Forelimb muscle (tissue), 1 donor: Measurements from ENCODE around the gene CCL17. TPM values are rescaled to one million over a fixed set of nuclear protein-coding genes. Genes with fewer than 3 reads are reported as not detected.

Experiments used
- DNase-seq: peaks from one replicate; pipeline ENCODE4 v3.0.0-alpha.2; 2013; ENCODE audit warnings: low read depth
- polyA plus RNA-seq: library from polyadenylated mRNA; unstranded; fragments of 120-200 nt; gene quantifications from one replicate; pipeline ENCODE4 v1.2.1, GENCODE V29; 2013; ENCODE audit not compliant: insufficient read length

The CCL17 gene
- polyA plus RNA-seq, 1 donor = not detected

GRCh38 chr16:57377080-57377841, 27.3 kb upstream of the CCL17 start:
- DNase-seq = no peak

GRCh38 chr16:57379579-57379978, 25.0 kb upstream of the CCL17 start:
- DNase-seq = no peak

GRCh38 chr16:57380671-57381462, 23.7 kb upstream of the CCL17 start:
- no peak for DNase-seq

GRCh38 chr16:57381791-57382534, 22.6 kb upstream of the CCL17 start:
- DNase-seq = no peak

- DNase-seq = no peak
Observed at GRCh38 chr16:57382535-57383275, 21.9 kb upstream of the CCL17 start.

- DNase-seq = no peak
Observed at GRCh38 chr16:57383276-57384247, 21.0 kb upstream of the CCL17 start.

GRCh38 chr16:57384248-57385070, 20.1 kb upstream of the CCL17 start:
- no peak for DNase-seq

- no peak for DNase-seq
Observed at GRCh38 chr16:57385083-57385482, 19.5 kb upstream of the CCL17 start.

- DNase-seq = peak; percentile 51
Observed at GRCh38 chr16:57386381-57386951, 18.1 kb upstream of the CCL17 start.

GRCh38 chr16:57387598-57388354, 16.8 kb upstream of the CCL17 start:
- no peak for DNase-seq

- no peak for DNase-seq
Observed at GRCh38 chr16:57388359-57389086, 16.0 kb upstream of the CCL17 start.

- DNase-seq = no peak
Observed at GRCh38 chr16:57389087-57389468, 15.5 kb upstream of the CCL17 start.

- no peak for DNase-seq
Observed at GRCh38 chr16:57390636-57391295, 13.8 kb upstream of the CCL17 start.

GRCh38 chr16:57391300-57391699, 13.3 kb upstream of the CCL17 start:
- DNase-seq = no peak

- no peak for DNase-seq
Observed at GRCh38 chr16:57391708-57392107, 12.9 kb upstream of the CCL17 start.

- DNase-seq = no peak
Observed at GRCh38 chr16:57392694-57393093, 11.9 kb upstream of the CCL17 start.

GRCh38 chr16:57394444-57394843, 10.1 kb upstream of the CCL17 start:
- no peak for DNase-seq
